HepG2 (cell line): ENCODE data around the gene NMBR. TPM values are rescaled to one million over a fixed set of nuclear protein-coding genes. Genes with fewer than 3 reads are reported as not detected.

Source experiments
- ARNT ChIP-seq: fragments of 450-650 bp; IDR thresholded peaks from 2 replicates; pipeline ENCODE4 v1.6.1; 2017
- CREB1 ChIP-seq, 2 experiments: fragments of 450-650 bp in 1 of 2; IDR thresholded peaks; 2 replicates each; pipeline ENCODE4 v1.6.1; 2016 to 2017; ENCODE audit warnings: control low read depth in 1 of 2, mild to moderate bottlenecking in 1 of 2, missing compliant biosample characterization in 1 of 2, missing genetic modification characterization in 1 of 2
- GATAD2A ChIP-seq: IDR thresholded peaks from 2 replicates; pipeline ENCODE4 v1.6.1; 2016
- HCFC1 ChIP-seq: fragments of 150-350 bp; IDR thresholded peaks from 2 replicates; pipeline ENCODE4 v1.6.1; 2014; ENCODE audit warnings: low read depth, low read length
- HNF4A ChIP-seq: sonication (generic); formaldehyde crosslinking; IDR thresholded peaks from 2 replicates; pipeline ENCODE4 v1.4.0; 2020; ENCODE audit warnings: missing genetic modification reagents
- HNRNPLL ChIP-seq: fragments of 200-400 bp; formaldehyde crosslinking; IDR thresholded peaks from 2 replicates; pipeline ENCODE4 v1.6.1; 2017; ENCODE audit warnings: mild to moderate bottlenecking, low read depth, low read length; ENCODE audit not compliant: poor library complexity, severe bottlenecking
- MAFF ChIP-seq: IDR thresholded peaks from 2 replicates; pipeline ENCODE4 v1.6.1; 2011; ENCODE audit warnings: low read depth, low read length, improper control_type of control experiment
- MTF2 ChIP-seq: sonication (generic); formaldehyde crosslinking; IDR thresholded peaks from 2 replicates; pipeline ENCODE4 v1.5.0; 2020; ENCODE audit warnings: missing genetic modification reagents, borderline replicate concordance
- NFRKB ChIP-seq: fragments of 450-650 bp; IDR thresholded peaks from 2 replicates; pipeline ENCODE4 v1.6.1; 2017
- NR2C2 ChIP-seq: sonication (generic); formaldehyde crosslinking; IDR thresholded peaks from 2 replicates; pipeline ENCODE4 v1.4.0; 2020; ENCODE audit warnings: missing genetic modification reagents, mild to moderate bottlenecking, moderate library complexity, borderline replicate concordance
- SATB2 ChIP-seq: sonication (generic); formaldehyde crosslinking; IDR thresholded peaks from 2 replicates; pipeline ENCODE4 v1.5.0; 2020; ENCODE audit warnings: missing genetic modification reagents
- SMC3 ChIP-seq: IDR thresholded peaks from 2 replicates; pipeline ENCODE4 v1.6.1; 2011; ENCODE audit warnings: low read length, improper control_type of control experiment
- SMYD3 ChIP-seq: sonication (generic); formaldehyde crosslinking; IDR thresholded peaks from 2 replicates; pipeline ENCODE4 v1.8.1; 2023; ENCODE audit warnings: mild to moderate bottlenecking, missing genetic modification reagents
- SP140L ChIP-seq: sonication (generic); formaldehyde crosslinking; IDR thresholded peaks from 2 replicates; pipeline ENCODE4 v1.4.0; 2020; ENCODE audit warnings: missing genetic modification reagents, borderline replicate concordance
- SP4 ChIP-seq: sonication (generic); formaldehyde crosslinking; IDR thresholded peaks from 2 replicates; pipeline ENCODE4 v1.8.1; 2023; ENCODE audit warnings: mild to moderate bottlenecking, missing genetic modification reagents
- U2AF1 ChIP-seq: fragments of 200-400 bp; formaldehyde crosslinking; optimal IDR thresholded peaks from 2 replicates; pipeline ENCODE3; 2017; ENCODE audit warnings: mild to moderate bottlenecking, low read depth, low read length
- ZBTB8A ChIP-seq: sonication (generic); formaldehyde crosslinking; IDR thresholded peaks from 2 replicates; pipeline ENCODE4 v1.4.0; 2020; ENCODE audit warnings: mild to moderate bottlenecking, low read depth, missing genetic modification reagents, borderline replicate concordance
- ZFP41 ChIP-seq: sonication (generic); formaldehyde crosslinking; IDR thresholded peaks from 2 replicates; pipeline ENCODE4 v1.4.0; 2020; ENCODE audit warnings: mild to moderate bottlenecking, missing genetic modification reagents, borderline replicate concordance
- ZNF160 ChIP-seq: sonication (generic); formaldehyde crosslinking; IDR thresholded peaks from 2 replicates; pipeline ENCODE4 v1.8.0; 2022; ENCODE audit warnings: mild to moderate bottlenecking, inconsistent platforms, missing genetic modification reagents
- ZNF251 ChIP-seq: sonication (generic); formaldehyde crosslinking; IDR thresholded peaks from 2 replicates; pipeline ENCODE4 v1.9.0; 2021; ENCODE audit warnings: mild to moderate bottlenecking, missing genetic modification reagents
- ZNF557 ChIP-seq: sonication (generic); formaldehyde crosslinking; IDR thresholded peaks from 2 replicates; pipeline ENCODE4 v1.4.0; 2020; ENCODE audit warnings: missing genetic modification reagents
- ZNF563 ChIP-seq: sonication (generic); formaldehyde crosslinking; IDR thresholded peaks from 2 replicates; pipeline ENCODE4 v1.8.0; 2022; ENCODE audit warnings: mild to moderate bottlenecking, moderate library complexity, missing genetic modification reagents
- ZNF572 ChIP-seq: sonication (generic); formaldehyde crosslinking; IDR thresholded peaks from 2 replicates; pipeline ENCODE4 v1.5.1; 2020; ENCODE audit warnings: mild to moderate bottlenecking, missing genetic modification reagents
- ZNF816 ChIP-seq: sonication (generic); formaldehyde crosslinking; IDR thresholded peaks from 2 replicates; pipeline ENCODE4 v1.8.0; 2022; ENCODE audit warnings: missing genetic modification reagents, mild to moderate bottlenecking, borderline replicate concordance
- ZNF839 ChIP-seq: sonication (generic); formaldehyde crosslinking; IDR thresholded peaks from 2 replicates; pipeline ENCODE4 v1.4.0; 2020; ENCODE audit warnings: missing genetic modification reagents, mild to moderate bottlenecking, borderline replicate concordance
- ZNF878 ChIP-seq: sonication (generic); formaldehyde crosslinking; IDR thresholded peaks from 2 replicates; pipeline ENCODE4 v1.8.1; 2023; ENCODE audit warnings: mild to moderate bottlenecking, missing genetic modification reagents, moderate library complexity
- ZSCAN29 ChIP-seq: sonication (generic); formaldehyde crosslinking; conservative IDR thresholded peaks from 2 replicates; pipeline ENCODE4 v1.4.0; 2020; ENCODE audit warnings: mild to moderate bottlenecking, missing genetic modification reagents
- polyA plus RNA-seq, 8 experiments: library from polyadenylated mRNA; depleted of rRNA in 3 of 8; stranded (reverse) in 7 of 8; unstranded in 1 of 8; fragments of >200 nt; fragmentation: Illumina TruSeq in 4 of 8; extraction: Trizol in 4 of 8; gene quantifications; 2 replicates each; pipeline versions ENCODE4 v1.2.1 to v1.2.3, GENCODE V29; 2011 to 2016; ENCODE audit warnings: low read depth in 4 of 8, missing spikeins in 1 of 8, mixed read lengths in 1 of 8; ENCODE audit not compliant: insufficient read depth in 1 of 8
- total RNA-seq, 5 experiments: library from RNA; depleted of rRNA; stranded (reverse); fragments of >200 nt; fragmentation: Illumina TruSeq; extraction: Trizol; gene quantifications; 2 replicates each; pipeline ENCODE4 v1.2.3, GENCODE V29; 2016; ENCODE audit warnings: low read depth in 1 of 5
- TF ChIP-seq, protein P1 (sequence below): sonication (generic); formaldehyde crosslinking; IDR thresholded peaks from 2 replicates; pipeline ENCODE4 v1.4.0; 2020; ENCODE audit warnings: mild to moderate bottlenecking, missing genetic modification reagents
- TF ChIP-seq, protein P2 (sequence below): sonication (generic); formaldehyde crosslinking; conservative IDR thresholded peaks from 2 replicates; pipeline ENCODE4 v1.8.1; 2023; ENCODE audit warnings: missing genetic modification reagents

Gene NMBR
- total and polyA plus RNA-seq, 2 of the 13 experiments (the other 11 are each of a cell fraction or from before 2014, with no cell fraction given), result not detected

DNA sequence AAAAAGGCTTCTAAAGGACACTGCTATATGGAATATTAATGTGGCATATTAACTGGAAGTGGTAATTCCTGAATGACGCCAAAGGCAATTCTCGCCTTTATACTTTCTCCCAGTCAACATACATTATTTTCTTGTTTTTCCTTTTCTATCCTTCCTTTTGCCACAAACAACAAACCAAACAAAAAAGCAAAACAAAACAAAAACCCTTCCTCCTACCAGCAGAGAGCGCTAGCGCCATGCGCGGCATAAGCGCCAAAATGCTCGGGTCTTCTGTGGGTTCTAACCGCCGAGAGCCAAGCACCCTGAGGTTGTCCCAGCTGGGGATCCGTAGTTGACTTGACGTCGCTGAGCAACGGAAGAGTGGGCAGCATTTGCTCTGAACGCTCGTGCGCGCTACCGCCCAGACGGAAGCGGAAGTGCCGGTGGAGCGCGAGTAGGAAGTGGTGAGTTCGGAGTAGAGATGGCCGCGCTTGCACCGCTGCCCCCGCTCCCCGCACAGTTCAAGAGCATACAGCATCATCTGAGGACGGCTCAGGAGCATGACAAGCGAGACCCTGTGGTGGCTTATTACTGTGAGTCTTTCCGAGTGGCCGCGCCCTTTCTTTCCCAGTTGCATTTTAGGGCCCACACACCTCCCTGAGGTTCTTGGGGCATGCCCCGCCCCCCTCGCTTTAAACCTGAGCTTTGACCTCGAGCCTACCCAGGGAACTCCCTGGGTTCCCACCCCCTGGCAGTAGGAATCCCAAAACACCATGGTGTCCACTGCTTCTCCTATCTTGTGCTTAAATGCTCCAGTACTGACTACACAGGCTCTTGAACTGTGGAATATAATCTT is at the start of gene NMBR, which contains the start of gene VTA1 (continued):
- TF ChIP-seq ZSCAN29 (CRISPR knock-in tag), result peak; percentile 95
- peak; percentile 94 for TF ChIP-seq ZNF878 (CRISPR knock-in tag)
- TF ChIP-seq ZBTB8A (CRISPR knock-in tag), result peak; percentile 86
- TF ChIP-seq ZNF251, result no peak
- TF ChIP-seq ZNF160 (CRISPR knock-in tag), result no peak; the same call in 1 of the 2 replicates
- TF ChIP-seq, protein P1, sequence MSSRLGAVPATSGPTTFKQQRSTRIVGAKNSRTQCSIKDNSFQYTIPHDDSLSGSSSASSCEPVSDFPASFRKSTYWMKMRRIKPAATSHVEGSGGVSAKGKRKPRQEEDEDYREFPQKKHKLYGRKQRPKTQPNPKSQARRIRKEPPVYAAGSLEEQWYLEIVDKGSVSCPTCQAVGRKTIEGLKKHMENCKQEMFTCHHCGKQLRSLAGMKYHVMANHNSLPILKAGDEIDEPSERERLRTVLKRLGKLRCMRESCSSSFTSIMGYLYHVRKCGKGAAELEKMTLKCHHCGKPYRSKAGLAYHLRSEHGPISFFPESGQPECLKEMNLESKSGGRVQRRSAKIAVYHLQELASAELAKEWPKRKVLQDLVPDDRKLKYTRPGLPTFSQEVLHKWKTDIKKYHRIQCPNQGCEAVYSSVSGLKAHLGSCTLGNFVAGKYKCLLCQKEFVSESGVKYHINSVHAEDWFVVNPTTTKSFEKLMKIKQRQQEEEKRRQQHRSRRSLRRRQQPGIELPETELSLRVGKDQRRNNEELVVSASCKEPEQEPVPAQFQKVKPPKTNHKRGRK, result no peak
- peak; percentile 86; the same call in 1 of the 2 replicates for TF ChIP-seq ZNF816 (CRISPR knock-in tag)
- TF ChIP-seq ZFP41 (CRISPR knock-in tag), result peak; percentile 97; the same call in 1 of the 2 replicates
- no peak; the same call in 1 of the 2 replicates for TF ChIP-seq MAFF
- TF ChIP-seq SP4 (CRISPR knock-in tag), result peak; percentile 95
- TF ChIP-seq HNF4A (CRISPR knock-in tag), result peak; percentile 92
- TF ChIP-seq HNRNPLL, result peak; percentile 81
- peak; percentile 96; the same call in 1 of the 2 replicates for TF ChIP-seq SP140L (CRISPR knock-in tag)
- TF ChIP-seq HCFC1, result peak; percentile 62
- TF ChIP-seq GATAD2A (CRISPR knock-in tag), result peak; percentile 93
- peak; percentile 69 for TF ChIP-seq ZNF557 (CRISPR knock-in tag)
- TF ChIP-seq CREB1 (IDR thresholded peaks at IDR 0.05), result peak; percentile 78
- TF ChIP-seq CREB1 (CRISPR knock-in tag; IDR thresholded peaks at IDR 0.05), result peak; percentile 96
- TF ChIP-seq MTF2 (CRISPR knock-in tag), result peak; percentile 88
- TF ChIP-seq SMYD3 (CRISPR knock-in tag), result peak; percentile 28; the same call in 1 of the 2 replicates
- TF ChIP-seq U2AF1, result peak; percentile 57
- TF ChIP-seq SMC3, result peak; percentile 88
- no peak for TF ChIP-seq NFRKB
- TF ChIP-seq ZNF839 (CRISPR knock-in tag), result peak; percentile 99; the same call in 1 of the 2 replicates
- TF ChIP-seq ZNF563 (CRISPR knock-in tag), result no peak; the same call in 1 of the 2 replicates
- 0 out of 2 replicates have a peak, but pooled peaks have one; percentile 1 for TF ChIP-seq SATB2 (CRISPR knock-in tag)
- no peak for TF ChIP-seq ARNT
- TF ChIP-seq NR2C2, result peak; percentile 93
- TF ChIP-seq, protein P2, sequence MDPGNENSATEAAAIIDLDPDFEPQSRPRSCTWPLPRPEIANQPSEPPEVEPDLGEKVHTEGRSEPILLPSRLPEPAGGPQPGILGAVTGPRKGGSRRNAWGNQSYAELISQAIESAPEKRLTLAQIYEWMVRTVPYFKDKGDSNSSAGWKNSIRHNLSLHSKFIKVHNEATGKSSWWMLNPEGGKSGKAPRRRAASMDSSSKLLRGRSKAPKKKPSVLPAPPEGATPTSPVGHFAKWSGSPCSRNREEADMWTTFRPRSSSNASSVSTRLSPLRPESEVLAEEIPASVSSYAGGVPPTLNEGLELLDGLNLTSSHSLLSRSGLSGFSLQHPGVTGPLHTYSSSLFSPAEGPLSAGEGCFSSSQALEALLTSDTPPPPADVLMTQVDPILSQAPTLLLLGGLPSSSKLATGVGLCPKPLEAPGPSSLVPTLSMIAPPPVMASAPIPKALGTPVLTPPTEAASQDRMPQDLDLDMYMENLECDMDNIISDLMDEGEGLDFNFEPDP (CRISPR knock-in tag), result no peak
- no peak for TF ChIP-seq ZNF572 (CRISPR knock-in tag)
